Activated CD8-positive, alpha-beta T cell treated with anti-CD3 and anti-CD28 coated beads, Interleukin-2, amount 10 ng/mL, durations not matched to agents 7 days and 5 days (primary cell): Measurements from ENCODE around the gene NDUFA12. TPM values are rescaled to one million over a fixed set of nuclear protein-coding genes. Genes with fewer than 3 reads are reported as not detected.
"Not testable (repeated sequence)": the region's sequence is repeated elsewhere in the genome, so short reads cannot be mapped to it uniquely, and the experiment has no call there.

Source experiments
- ATAC-seq: fragments of 150-1000 bp; cut with Tn5 transposase; one replicate; pipeline ENCODE4 v1.10.0; 2021; ENCODE audit warnings: moderate library complexity
- CTCF ChIA-PET: fragments of 350-600 bp; sonication (Branson Sonifier 250); formaldehyde crosslinking; loops from one replicate; lab custom pipeline; 2021; ENCODE audit warnings: antibody characterized with exemption; lab: Charles Lee
- POLR2A ChIA-PET: fragments of 350-600 bp; sonication (Branson Sonifier 250); formaldehyde crosslinking; loops from one replicate; lab custom pipeline; 2021; ENCODE audit warnings: antibody characterized with exemption; lab: Charles Lee
- DNase-seq: peaks from one replicate; pipeline ENCODE4 v3.0.0-alpha.2; 2020
- H3K27ac Mint-ChIP-seq: one replicate; pipeline ENCODE4 v1.8.0; 2021; ENCODE audit warnings: mild to moderate bottlenecking, mixed read lengths
- H3K27me3 Mint-ChIP-seq: one replicate; pipeline ENCODE4 v1.8.0; 2021; ENCODE audit warnings: low read depth, mixed read lengths
- H3K36me3 Mint-ChIP-seq: one replicate; pipeline ENCODE4 v1.8.0; 2021; ENCODE audit warnings: low read depth, mixed read lengths
- H3K4me1 Mint-ChIP-seq: one replicate; pipeline ENCODE4 v1.8.0; 2021; ENCODE audit warnings: low read depth, mixed read lengths
- H3K4me3 Mint-ChIP-seq: one replicate; pipeline ENCODE4 v1.8.0; 2021; ENCODE audit warnings: mild to moderate bottlenecking, mixed read lengths
- H3K9me3 Mint-ChIP-seq: one replicate; pipeline ENCODE4 v1.8.0; 2022; ENCODE audit warnings: mixed read lengths; ENCODE audit not compliant: insufficient read depth
- total RNA-seq, 2 experiments: library from RNA; stranded (reverse); gene quantifications; one replicate each; pipeline ENCODE4 v1.2.3, GENCODE V29; 2021

Gene NDUFA12
- total RNA-seq, 2 experiments from 2014 or later = 247 to 253 TPM

GRCh38 chr12:95002754-95003153 is 743 bp downstream of the NDUFA12 start:
- Mint-ChIP-seq H3K36me3 (peaks cover 67% of the 10 kb centered on the region), H3K9me3 (peaks cover 21% of the 10 kb centered on the region), H3K27ac (peak overlapping the region; percentile 94), H3K4me1 (peaks cover 57% of the 10 kb centered on the region), H3K4me3 (peak overlapping the region; percentile 94), H3K27me3 (no peaks in the 10 kb centered on the region)
- POLR2A ChIA-PET = interaction anchor here (0.7 to 2.9 kb wide), 7 partner anchors 9 to 214 kb away, joined by 3 to 29 read pairs (median 14); partner anchors contain the start of genes FGD6, NR2C1 and VEZT
- ATAC-seq (no peak), DNase-seq (no peak)
- CTCF ChIA-PET = interaction anchor here (1.1 to 1.4 kb wide), 4 partner anchors 11 to 71 kb away, joined by 3 to 7 read pairs (median 4); partner anchors contain the start of gene NR2C1

DNA sequence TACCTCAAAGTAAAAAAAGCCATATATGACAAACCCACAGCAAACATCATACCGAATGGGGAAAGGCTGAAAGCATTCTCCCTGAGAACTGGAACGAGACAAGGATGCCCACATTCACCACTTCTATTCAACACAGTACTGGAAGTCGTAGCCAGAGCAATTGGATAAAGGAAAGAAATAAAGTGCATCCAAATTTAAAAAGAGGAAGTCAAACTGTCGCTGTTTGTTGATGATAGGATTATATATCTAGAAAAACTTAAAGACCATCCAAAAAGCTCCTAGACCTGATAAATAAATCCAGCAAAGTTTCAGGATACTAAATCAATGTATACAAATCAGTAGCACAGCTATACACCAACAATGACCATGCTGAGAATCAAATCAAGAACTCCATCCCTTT is 5.2 kb downstream of the NDUFA12 start:
- Mint-ChIP-seq H3K9me3 (no peaks in the 10 kb centered on the region), H3K4me1 (peaks cover 37% of the 10 kb centered on the region), H3K4me3 (peak overlapping the region; percentile 9), H3K27ac (no peak overlapping the region), H3K27me3 (no peaks in the 10 kb centered on the region), H3K36me3 (peaks cover 58% of the 10 kb centered on the region)
- ChIA-PET CTCF (no interaction called here), POLR2A (no interaction called here)
- ATAC-seq (no peak), DNase-seq (no peak)

DNA sequence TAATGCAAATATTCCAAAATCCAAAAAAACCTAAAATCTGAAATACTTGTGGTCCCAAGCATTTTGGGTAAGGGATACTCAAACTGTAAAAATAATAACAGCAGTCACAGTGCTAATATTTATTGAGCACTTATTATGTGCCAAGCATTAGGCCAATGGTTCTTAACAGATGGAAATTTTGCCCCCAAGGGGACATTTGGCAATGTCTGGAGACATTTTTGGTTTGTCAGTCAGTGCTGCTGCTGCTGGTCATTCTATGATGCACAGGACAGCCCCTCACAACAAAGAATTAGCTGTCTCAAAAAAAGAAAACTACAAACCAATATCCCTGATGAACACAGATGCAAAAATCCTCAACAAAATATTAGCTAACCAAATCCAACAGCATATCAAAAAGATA is 5.8 kb downstream of the NDUFA12 start:
- Mint-ChIP-seq H3K4me1 (peaks cover 38% of the 10 kb centered on the region), H3K27me3 (no peaks in the 10 kb centered on the region), H3K4me3 (no peak overlapping the region), H3K27ac (no peak overlapping the region), H3K36me3 (peaks cover 53% of the 10 kb centered on the region), H3K9me3 (no peaks in the 10 kb centered on the region)
- DNase-seq (no peak), ATAC-seq (no peak)
- ChIA-PET POLR2A (no interaction called here), CTCF (no interaction called here)

GRCh38 chr12:94997061-94997460 is 6.4 kb downstream of the NDUFA12 start:
- Mint-ChIP-seq H3K36me3 (peaks cover 57% of the 10 kb centered on the region), H3K27me3 (no peaks in the 10 kb centered on the region), H3K9me3 (no peaks in the 10 kb centered on the region), H3K4me3 (no peak overlapping the region), H3K4me1 (peaks cover 38% of the 10 kb centered on the region), H3K27ac (no peak overlapping the region)
- DNase-seq (no peak), ATAC-seq (no peak)
- ChIA-PET CTCF (no interaction called here), POLR2A (no interaction called here)

DNA sequence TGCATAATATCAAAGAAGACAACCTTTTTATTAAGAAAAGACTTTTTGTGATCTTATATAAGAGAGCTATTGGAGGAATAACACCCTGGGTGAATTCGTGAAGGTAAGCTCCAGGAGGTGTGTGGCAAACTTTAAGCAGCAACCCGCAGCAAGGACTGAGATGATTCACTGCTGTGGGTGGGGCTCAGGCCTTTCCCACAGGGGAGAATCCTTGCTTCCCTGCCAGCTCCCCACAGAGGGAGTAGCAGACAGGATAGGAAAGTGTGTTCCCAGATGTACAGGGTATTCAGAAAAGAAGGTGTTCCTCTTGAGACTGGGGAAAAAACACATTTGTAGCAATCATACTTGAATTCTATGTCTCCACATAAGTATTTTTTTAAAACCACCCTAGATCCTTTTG is 9.2 kb downstream of the NDUFA12 start:
- no peak overlapping the region for H3K4me3 Mint-ChIP-seq
- H3K27ac Mint-ChIP-seq = no peak overlapping the region
- CTCF ChIA-PET = no interaction called here
- peaks cover 36% of the 10 kb centered on the region for H3K4me1 Mint-ChIP-seq
- no peaks in the 10 kb centered on the region for H3K27me3 Mint-ChIP-seq
- H3K9me3 Mint-ChIP-seq = no peaks in the 10 kb centered on the region
- DNase-seq (no peak), ATAC-seq (no peak)
- POLR2A ChIA-PET = interaction anchor here (2.0 kb wide), 1 partner anchor 9 kb away, joined by 15 read pairs; the partner anchor contains the start of gene NDUFA12
- H3K36me3 Mint-ChIP-seq = peaks cover 51% of the 10 kb centered on the region

DNA sequence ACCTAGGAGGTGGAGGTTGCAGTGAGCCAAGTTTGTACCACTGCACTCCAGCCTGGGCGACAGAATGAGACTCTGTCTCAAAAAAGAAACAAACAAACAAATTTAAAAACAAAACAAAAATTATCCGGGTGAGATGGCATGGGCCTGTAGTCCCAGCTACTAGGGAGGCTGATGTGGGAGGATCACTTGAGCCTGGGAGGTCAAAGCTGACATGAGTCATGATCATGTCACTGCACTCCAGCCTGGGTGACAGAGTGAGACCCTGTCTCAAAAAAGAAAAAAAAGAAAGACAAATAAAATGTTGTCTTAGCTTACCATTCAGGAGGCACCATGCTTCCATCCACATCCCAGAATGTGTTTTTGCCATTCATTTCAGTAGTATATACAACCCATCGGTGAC is 9.6 kb downstream of the NDUFA12 start:
- DNase-seq, CTCF ChIA-PET, H3K4me3 Mint-ChIP-seq, H3K27ac Mint-ChIP-seq, H3K27me3 Mint-ChIP-seq, ATAC-seq, H3K9me3 Mint-ChIP-seq: not testable (repeated sequence)
- POLR2A ChIA-PET = interaction anchor here (2.0 kb wide), 1 partner anchor 10 kb away, joined by 15 read pairs; the partner anchor contains the start of gene NDUFA12
- Mint-ChIP-seq H3K36me3 (peaks cover 51% of the 10 kb centered on the region), H3K4me1 (peaks cover 36% of the 10 kb centered on the region)

DNA sequence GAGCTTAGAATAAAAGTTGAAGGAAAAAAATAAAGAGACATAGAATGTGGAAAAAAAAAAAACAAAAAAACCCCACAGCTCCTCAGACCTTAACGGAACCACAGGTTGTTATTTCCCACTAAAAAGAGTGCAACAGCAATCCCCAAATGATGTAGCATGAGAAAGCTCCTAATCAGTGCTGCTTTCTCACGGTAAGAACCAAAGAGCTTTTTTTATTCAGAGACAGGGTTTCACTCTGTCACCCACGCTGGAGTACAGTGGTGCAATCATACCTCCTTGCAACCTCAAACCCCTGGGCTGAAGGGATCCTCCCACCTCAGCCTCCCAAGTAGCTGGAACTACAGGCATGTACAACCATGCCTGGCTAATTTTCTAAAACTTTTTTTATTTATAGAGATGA is 13.3 kb downstream of the NDUFA12 start:
- H3K4me1 Mint-ChIP-seq = peaks cover 50% of the 10 kb centered on the region

GRCh38 chr12:94988471-94988870 is 15.0 kb downstream of the NDUFA12 start:
- H3K36me3 Mint-ChIP-seq = peaks cover 50% of the 10 kb centered on the region
- CTCF ChIA-PET = no interaction called here
- DNase-seq (no peak), ATAC-seq (no peak)
- no peaks in the 10 kb centered on the region for H3K9me3 Mint-ChIP-seq
- H3K4me3 Mint-ChIP-seq = no peak overlapping the region
- peak overlapping the region; percentile 53 for H3K27ac Mint-ChIP-seq
- no peaks in the 10 kb centered on the region for H3K27me3 Mint-ChIP-seq
- H3K4me1 Mint-ChIP-seq = peaks cover 52% of the 10 kb centered on the region
- POLR2A ChIA-PET = interaction anchor here (1.8 to 3.2 kb wide), 2 partner anchors 15 to 85 kb away, joined by 6 to 29 read pairs; partner anchors contain the start of genes NDUFA12 and NR2C1

More for the DNA sequence above, 13.3 kb downstream of the NDUFA12 start:
- no peaks in the 10 kb centered on the region for H3K9me3 Mint-ChIP-seq
- ATAC-seq (no peak), DNase-seq (no peak)
- no peaks in the 10 kb centered on the region for H3K27me3 Mint-ChIP-seq
- ChIA-PET CTCF (interaction anchor here (1.1 to 1.9 kb wide), 2 partner anchors 9 to 13 kb away, joined by 3 to 6 read pairs; partner anchors contain the start of gene NDUFA12), POLR2A (interaction anchor here (1.8 to 3.2 kb wide), 2 partner anchors 13 to 83 kb away, joined by 6 to 29 read pairs; partner anchors contain the start of genes NDUFA12 and NR2C1)
- H3K27ac Mint-ChIP-seq = peak overlapping the region; percentile 67
- H3K36me3 Mint-ChIP-seq = peaks cover 51% of the 10 kb centered on the region
- no peak overlapping the region for H3K4me3 Mint-ChIP-seq

DNA sequence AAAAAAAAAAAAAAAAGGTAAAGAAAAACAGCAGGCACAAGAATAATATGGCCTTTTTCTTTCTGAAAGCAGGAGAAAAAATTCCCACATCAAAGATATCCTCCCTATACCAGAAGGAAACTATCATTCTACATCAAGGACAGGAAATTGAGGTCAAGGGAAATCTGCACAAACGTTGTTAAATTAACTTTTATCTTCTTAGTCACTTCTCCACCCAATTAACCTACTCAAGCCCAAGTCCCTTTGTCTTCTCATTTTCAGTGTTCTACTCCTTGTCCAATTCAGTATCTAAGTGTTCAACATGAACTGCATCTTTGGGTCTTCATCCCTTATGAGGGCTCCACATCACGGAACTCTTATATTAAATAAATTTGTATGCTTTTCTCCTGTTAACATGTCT is 15.7 kb downstream of the NDUFA12 start:
- ChIA-PET POLR2A (interaction anchor here (3.2 kb wide), 1 partner anchor 15 kb away, joined by 29 read pairs; the partner anchor contains the start of gene NDUFA12), CTCF (no interaction called here)
- Mint-ChIP-seq H3K27me3 (no peaks in the 10 kb centered on the region), H3K4me1 (peaks cover 59% of the 10 kb centered on the region), H3K36me3 (peaks cover 52% of the 10 kb centered on the region), H3K9me3 (no peaks in the 10 kb centered on the region), H3K4me3 (peak overlapping the region; percentile 6), H3K27ac (peak overlapping the region; percentile 53)
- ATAC-seq = peak; percentile 54
- DNase-seq = no peak

DNA sequence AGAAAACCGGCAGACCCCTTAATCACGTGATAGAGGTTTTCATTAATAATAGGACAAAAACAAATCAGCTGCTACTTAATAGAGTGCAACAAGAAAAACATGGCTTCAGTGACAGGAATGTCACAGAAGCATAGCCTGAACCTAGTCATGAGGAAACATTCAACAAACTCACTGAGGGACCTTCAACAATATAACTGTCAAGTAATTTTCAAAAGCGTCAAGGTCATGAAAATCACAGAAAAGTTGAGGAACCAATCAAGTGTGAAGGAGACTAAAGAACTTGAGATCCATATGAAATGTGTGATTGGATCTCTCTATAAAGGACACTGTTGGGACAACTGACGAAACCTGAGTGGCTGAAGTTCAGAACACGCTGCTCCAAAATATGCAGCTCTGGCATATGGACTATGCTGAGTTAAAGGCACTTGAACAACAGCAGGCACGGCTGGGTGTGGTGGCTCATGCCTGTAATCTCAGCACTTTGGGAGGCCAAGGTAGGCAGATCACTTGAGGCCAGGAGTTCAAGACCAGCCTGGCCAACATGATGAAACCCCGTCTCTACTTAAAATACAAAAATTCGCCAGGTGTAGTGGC is 16.3 kb downstream of the NDUFA12 start:
- no peaks in the 10 kb centered on the region for H3K27me3 Mint-ChIP-seq
- POLR2A ChIA-PET = interaction anchor here (1.0 kb wide), 1 partner anchor 17 kb away, joined by 3 read pairs; the partner anchor contains the start of gene NDUFA12
- DNase-seq = no peak

GRCh38 chr12:94985099-94985498 is 18.4 kb downstream of the NDUFA12 start:
- H3K4me1 Mint-ChIP-seq = peaks cover 56% of the 10 kb centered on the region
- POLR2A ChIA-PET, H3K9me3 Mint-ChIP-seq, CTCF ChIA-PET, ATAC-seq, H3K27ac Mint-ChIP-seq, H3K4me3 Mint-ChIP-seq, H3K27me3 Mint-ChIP-seq, DNase-seq: not testable (repeated sequence)
- peaks cover 42% of the 10 kb centered on the region for H3K36me3 Mint-ChIP-seq

More for the DNA sequence above, 16.3 kb downstream of the NDUFA12 start:
- Mint-ChIP-seq H3K4me3 (peak overlapping the region; percentile 19), H3K27ac (peak overlapping the region; percentile 68), H3K9me3 (no peaks in the 10 kb centered on the region), H3K4me1 (peaks cover 58% of the 10 kb centered on the region), H3K36me3 (peaks cover 48% of the 10 kb centered on the region)
- CTCF ChIA-PET = no interaction called here
- ATAC-seq = no peak

DNA sequence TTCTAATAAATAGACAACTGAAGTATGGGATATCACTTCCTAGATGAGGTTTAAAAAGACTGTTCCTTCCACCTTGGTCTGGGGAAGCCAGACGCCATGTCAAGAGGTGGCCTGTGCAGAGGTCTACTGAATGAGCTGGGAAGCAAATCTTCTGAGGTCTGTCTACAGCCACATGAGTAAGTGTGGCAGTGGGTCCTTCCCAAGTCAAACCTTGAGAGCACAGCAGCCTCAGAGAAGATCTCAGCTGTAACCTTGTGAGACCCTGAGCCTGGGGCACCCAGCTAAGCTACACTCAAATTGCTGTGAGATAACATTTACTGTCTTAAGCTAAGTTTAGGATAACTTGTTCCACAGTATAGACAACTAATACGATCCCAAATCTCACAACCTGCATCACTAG is 20.2 kb downstream of the NDUFA12 start:
- Mint-ChIP-seq H3K4me1 (peaks cover 40% of the 10 kb centered on the region), H3K27ac (no peak overlapping the region), H3K4me3 (no peak overlapping the region), H3K27me3 (no peaks in the 10 kb centered on the region), H3K36me3 (peaks cover 30% of the 10 kb centered on the region), H3K9me3 (no peaks in the 10 kb centered on the region)
- ChIA-PET POLR2A (interaction anchor here (2.6 kb wide), 1 partner anchor 20 kb away, joined by 14 read pairs; the partner anchor contains the start of gene NDUFA12), CTCF (interaction anchor here (0.9 to 1.0 kb wide), 2 partner anchors 10 to 26 kb away, joined by 3 read pairs; no protein-coding TSS in a partner anchor)
- ATAC-seq (no peak), DNase-seq (no peak)
